Activated naive CD4-positive, alpha-beta T cell treated with anti-CD3 and anti-CD28 coated beads for 36 hours (primary cell): ENCODE measurements around the gene MBD6. TPM values are rescaled to one million over a fixed set of nuclear protein-coding genes. Genes with fewer than 3 reads are reported as not detected.

Source experiments
- CTCF ChIA-PET: fragments of 350-600 bp; sonication (Branson Sonifier 250); formaldehyde crosslinking; loops from one replicate; lab custom pipeline; 2021; ENCODE audit warnings: antibody characterized with exemption; lab: Charles Lee
- DNase-seq: peaks from one replicate; pipeline ENCODE4 v3.0.0-alpha.2; 2020
- H3K27ac Mint-ChIP-seq: one replicate; pipeline ENCODE4 v1.8.0; 2021; ENCODE audit warnings: mild to moderate bottlenecking, mixed read lengths
- H3K27me3 Mint-ChIP-seq: one replicate; pipeline ENCODE4 v1.8.0; 2021; ENCODE audit warnings: low read depth, mixed read lengths
- H3K36me3 Mint-ChIP-seq: one replicate; pipeline ENCODE4 v1.8.0; 2021; ENCODE audit warnings: low read depth, mixed read lengths
- H3K4me1 Mint-ChIP-seq: one replicate; pipeline ENCODE4 v1.8.0; 2021; ENCODE audit warnings: low read depth, mixed read lengths
- H3K4me3 Mint-ChIP-seq: one replicate; pipeline ENCODE4 v1.8.0; 2021; ENCODE audit warnings: mild to moderate bottlenecking, moderate library complexity, mixed read lengths
- H3K9me3 Mint-ChIP-seq: one replicate; pipeline ENCODE4 v1.8.0; 2021; ENCODE audit warnings: mixed read lengths
- intact Hi-C: fragments of 100-400 bp; cut with micrococcal nuclease; formaldehyde crosslinking; loops from one replicate; pipeline ENCODE4 v1.15.1; 2023
- total RNA-seq, 2 experiments: library from RNA; stranded (reverse); gene quantifications; one replicate each; pipeline ENCODE4 v1.2.3, GENCODE V29; 2021

MBD6 gene
- total RNA-seq, 2 experiments from 2014 or later: 43.5 to 45.5 TPM

DNA sequence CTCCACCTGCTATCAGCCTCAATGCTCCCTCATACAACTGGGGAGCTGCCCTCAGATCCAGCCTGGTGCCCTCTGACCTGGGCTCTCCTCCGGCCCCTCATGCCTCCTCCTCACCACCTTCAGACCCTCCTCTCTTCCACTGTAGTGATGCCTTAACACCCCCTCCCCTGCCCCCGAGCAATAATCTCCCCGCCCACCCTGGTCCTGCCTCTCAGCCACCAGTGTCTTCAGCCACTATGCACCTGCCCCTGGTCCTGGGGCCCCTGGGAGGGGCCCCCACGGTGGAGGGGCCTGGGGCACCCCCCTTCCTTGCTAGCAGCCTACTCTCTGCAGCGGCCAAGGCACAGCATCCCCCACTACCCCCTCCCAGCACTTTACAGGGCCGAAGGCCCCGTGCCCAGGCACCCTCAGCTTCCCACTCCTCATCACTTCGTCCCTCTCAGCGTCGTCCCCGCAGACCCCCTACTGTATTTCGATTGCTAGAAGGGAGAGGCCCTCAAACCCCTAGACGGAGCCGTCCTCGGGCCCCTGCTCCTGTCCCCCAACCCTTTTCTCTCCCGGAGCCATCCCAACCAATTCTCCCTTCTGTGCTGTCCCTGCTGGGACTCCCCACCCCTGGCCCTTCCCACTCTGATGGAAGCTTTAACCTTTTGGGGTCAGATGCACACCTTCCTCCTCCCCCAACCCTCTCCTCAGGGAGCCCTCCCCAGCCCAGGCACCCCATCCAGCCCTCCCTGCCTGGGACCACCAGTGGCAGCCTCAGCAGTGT is 3.2 kb downstream of the MBD6 start:
- Mint-ChIP-seq H3K9me3 (no peaks in the 10 kb centered on the region), H3K4me3 (no peak overlapping the region), H3K27ac (no peak overlapping the region), H3K4me1 (peaks cover 40% of the 10 kb centered on the region), H3K36me3 (peaks cover 12% of the 10 kb centered on the region), H3K27me3 (no peaks in the 10 kb centered on the region)
- CTCF ChIA-PET: interaction anchor here (1.3 kb wide), 1 partner anchor 68 kb away, joined by 5 read pairs; no protein-coding TSS in a partner anchor
- no peak for DNase-seq
- intact Hi-C loops: loop anchor here (10.0 kb wide), 1 partner anchor 1191 kb away; the partner anchor contains the start of genes IL23A and PAN2

DNA sequence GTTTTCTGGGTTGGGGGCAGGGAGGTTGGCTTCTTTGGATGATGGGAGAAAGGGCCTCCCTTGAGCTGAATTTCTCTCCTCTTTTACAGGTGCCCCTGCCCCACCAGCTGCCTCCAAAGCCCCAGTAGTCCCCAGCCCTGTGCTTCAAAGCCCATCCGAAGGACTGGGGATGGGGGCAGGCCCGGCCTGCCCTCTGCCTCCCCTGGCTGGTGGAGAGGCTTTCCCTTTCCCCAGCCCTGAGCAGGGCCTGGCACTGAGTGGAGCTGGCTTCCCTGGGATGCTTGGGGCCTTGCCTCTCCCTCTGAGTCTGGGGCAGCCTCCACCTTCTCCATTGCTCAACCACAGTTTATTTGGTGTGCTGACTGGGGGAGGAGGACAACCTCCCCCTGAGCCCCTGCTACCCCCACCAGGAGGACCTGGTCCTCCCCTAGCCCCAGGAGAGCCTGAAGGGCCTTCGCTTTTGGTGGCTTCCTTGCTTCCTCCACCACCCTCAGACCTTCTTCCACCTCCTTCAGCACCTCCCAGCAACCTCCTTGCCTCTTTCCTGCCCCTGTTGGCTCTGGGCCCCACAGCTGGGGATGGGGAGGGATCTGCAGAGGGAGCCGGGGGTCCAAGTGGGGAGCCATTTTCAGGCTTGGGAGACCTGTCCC is 4.0 kb downstream of the MBD6 start:
- no peak for DNase-seq
- no peak overlapping the region for H3K4me3 Mint-ChIP-seq
- H3K27me3 Mint-ChIP-seq: no peaks in the 10 kb centered on the region
- intact Hi-C loops: loop anchor here (10.0 kb wide), 1 partner anchor 1192 kb away; the partner anchor contains the start of genes IL23A and PAN2
- H3K4me1 Mint-ChIP-seq: peaks cover 33% of the 10 kb centered on the region
- CTCF ChIA-PET: interaction anchor here (1.3 kb wide), 1 partner anchor 68 kb away, joined by 5 read pairs; no protein-coding TSS in a partner anchor
- peaks cover 12% of the 10 kb centered on the region for H3K36me3 Mint-ChIP-seq
- H3K9me3 Mint-ChIP-seq: no peaks in the 10 kb centered on the region
- H3K27ac Mint-ChIP-seq: peak overlapping the region; percentile 61

DNA sequence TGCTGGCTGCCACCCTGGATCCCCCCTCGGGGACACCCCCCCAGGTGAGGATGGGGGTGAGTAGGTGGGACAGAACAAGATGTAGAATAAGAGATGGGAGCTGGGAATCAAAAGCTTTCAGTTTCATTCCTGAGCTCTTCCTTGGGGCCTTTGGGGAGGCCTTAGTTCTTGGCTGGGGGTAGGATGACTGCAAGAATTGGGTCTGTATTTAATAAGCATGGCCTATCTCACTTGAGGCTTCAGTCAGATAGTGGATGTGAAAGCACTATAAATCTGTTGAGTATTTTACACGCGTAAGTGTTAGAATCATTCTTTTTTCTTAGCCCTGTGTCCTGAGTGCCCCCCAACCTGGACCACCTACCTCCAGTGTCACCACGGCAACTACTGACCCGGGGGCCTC is 4.6 kb downstream of the MBD6 start:
- CTCF ChIA-PET: interaction anchor here (1.3 kb wide), 1 partner anchor 69 kb away, joined by 5 read pairs; no protein-coding TSS in a partner anchor
- no peaks in the 10 kb centered on the region for H3K27me3 Mint-ChIP-seq
- peak overlapping the region; percentile 61 for H3K27ac Mint-ChIP-seq
- intact Hi-C loops: loop anchor here (10.0 kb wide), 1 partner anchor 1192 kb away; the partner anchor contains the start of genes IL23A and PAN2
- peaks cover 27% of the 10 kb centered on the region for H3K4me1 Mint-ChIP-seq
- H3K4me3 Mint-ChIP-seq: no peak overlapping the region
- no peak for DNase-seq
- H3K9me3 Mint-ChIP-seq: no peaks in the 10 kb centered on the region
- H3K36me3 Mint-ChIP-seq: peaks cover 15% of the 10 kb centered on the region

DNA sequence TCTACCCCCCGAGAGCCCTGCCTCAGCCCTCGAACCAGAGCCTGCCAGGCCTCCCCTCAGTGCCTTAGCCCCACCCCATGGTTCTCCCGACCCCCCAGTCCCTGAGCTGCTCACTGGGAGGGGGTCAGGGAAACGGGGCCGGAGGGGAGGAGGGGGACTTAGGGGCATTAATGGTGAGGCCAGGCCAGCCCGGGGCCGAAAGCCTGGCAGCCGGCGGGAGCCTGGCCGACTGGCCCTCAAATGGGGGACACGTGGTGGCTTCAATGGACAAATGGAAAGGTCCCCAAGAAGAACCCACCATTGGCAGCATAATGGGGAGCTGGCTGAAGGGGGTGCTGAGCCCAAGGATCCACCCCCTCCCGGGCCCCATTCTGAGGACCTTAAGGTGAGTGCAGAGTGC is 5.6 kb downstream of the MBD6 start:
- CTCF ChIA-PET: interaction anchor here (1.0 kb wide), 1 partner anchor 15 kb away, joined by 3 read pairs; no protein-coding TSS in a partner anchor
- Mint-ChIP-seq H3K27ac (no peak overlapping the region), H3K27me3 (no peaks in the 10 kb centered on the region), H3K36me3 (peaks cover 20% of the 10 kb centered on the region), H3K4me3 (no peak overlapping the region), H3K9me3 (no peaks in the 10 kb centered on the region), H3K4me1 (peaks cover 25% of the 10 kb centered on the region)
- DNase-seq: no peak
- intact Hi-C loops: loop anchor here (10.0 kb wide), 1 partner anchor 1193 kb away; the partner anchor contains the start of genes IL23A and PAN2

DNA sequence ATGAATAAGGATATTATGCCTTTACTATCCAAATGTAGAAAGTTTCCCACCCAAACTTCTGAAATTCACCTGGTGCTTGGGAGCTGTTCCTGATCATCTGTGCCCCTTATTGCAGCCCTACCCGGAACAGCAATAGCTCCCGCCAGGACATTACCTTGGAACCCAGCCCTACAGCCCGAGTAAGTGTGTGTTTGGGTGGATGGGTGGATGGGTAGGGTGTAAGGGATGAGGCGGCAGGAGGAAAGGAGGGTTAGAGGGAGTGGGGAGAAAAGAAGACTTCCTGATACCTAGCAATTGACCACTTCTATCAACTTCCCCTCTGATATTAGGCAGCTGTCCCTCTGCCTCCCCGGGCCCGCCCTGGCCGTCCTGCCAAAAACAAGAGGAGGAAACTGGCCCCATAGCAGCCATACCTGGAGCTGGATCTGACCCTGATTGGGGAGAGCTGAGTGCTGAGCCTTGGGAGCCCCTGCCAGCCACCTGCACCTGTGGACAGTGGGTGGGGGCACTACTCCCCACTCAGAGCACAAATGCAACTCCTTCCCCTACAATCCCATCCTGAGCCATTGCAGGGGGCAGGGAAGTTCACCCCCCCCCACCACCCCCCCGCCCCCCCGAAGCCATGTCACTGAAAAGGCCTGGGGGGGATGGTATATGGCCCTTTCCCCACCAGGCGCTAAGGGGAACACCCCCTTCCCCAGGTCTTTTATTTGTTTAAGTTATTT is 6.4 kb downstream of the MBD6 start:
- intact Hi-C loops: loop anchor here (10.0 kb wide), 1 partner anchor 1194 kb away; the partner anchor contains the start of genes IL23A and PAN2
- CTCF ChIA-PET: interaction anchor here (1.0 kb wide), 1 partner anchor 15 kb away, joined by 3 read pairs; no protein-coding TSS in a partner anchor

DNA sequence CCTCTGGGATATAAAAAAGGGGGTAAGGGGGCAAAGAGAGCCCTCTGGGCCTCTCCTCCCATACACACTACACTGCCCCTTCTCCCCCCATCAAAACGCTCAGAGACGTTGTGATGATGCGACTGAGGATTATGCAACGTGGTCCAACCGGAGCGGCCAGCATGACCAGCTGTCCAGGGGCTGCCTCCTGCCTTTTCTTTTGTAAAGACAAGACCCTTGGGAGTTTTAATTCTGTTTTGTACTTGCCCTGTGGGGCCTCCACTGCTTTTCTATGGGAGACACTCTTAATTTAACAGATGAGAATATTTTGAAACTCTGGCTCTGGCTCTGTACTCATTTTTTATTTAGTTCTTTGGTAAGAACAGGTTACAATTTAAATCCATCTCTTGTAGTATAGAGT is 7.2 kb downstream of the MBD6 start:
- H3K4me1 Mint-ChIP-seq: peaks cover 10% of the 10 kb centered on the region
- H3K27me3 Mint-ChIP-seq: no peaks in the 10 kb centered on the region
- H3K4me3 Mint-ChIP-seq: no peak overlapping the region
- DNase-seq: no peak
- no peak overlapping the region for H3K27ac Mint-ChIP-seq
- intact Hi-C loops: loop anchor here (10.0 kb wide), 1 partner anchor 1195 kb away; the partner anchor contains the start of genes IL23A and PAN2
- H3K36me3 Mint-ChIP-seq: peaks cover 29% of the 10 kb centered on the region
- H3K9me3 Mint-ChIP-seq: no peaks in the 10 kb centered on the region
- CTCF ChIA-PET: no interaction called here

More for the DNA sequence above, 6.4 kb downstream of the MBD6 start:
- Mint-ChIP-seq H3K9me3 (no peaks in the 10 kb centered on the region), H3K4me3 (no peak overlapping the region), H3K27ac (no peak overlapping the region), H3K36me3 (peaks cover 25% of the 10 kb centered on the region), H3K4me1 (peaks cover 17% of the 10 kb centered on the region), H3K27me3 (no peaks in the 10 kb centered on the region)
- no peak for DNase-seq

DNA sequence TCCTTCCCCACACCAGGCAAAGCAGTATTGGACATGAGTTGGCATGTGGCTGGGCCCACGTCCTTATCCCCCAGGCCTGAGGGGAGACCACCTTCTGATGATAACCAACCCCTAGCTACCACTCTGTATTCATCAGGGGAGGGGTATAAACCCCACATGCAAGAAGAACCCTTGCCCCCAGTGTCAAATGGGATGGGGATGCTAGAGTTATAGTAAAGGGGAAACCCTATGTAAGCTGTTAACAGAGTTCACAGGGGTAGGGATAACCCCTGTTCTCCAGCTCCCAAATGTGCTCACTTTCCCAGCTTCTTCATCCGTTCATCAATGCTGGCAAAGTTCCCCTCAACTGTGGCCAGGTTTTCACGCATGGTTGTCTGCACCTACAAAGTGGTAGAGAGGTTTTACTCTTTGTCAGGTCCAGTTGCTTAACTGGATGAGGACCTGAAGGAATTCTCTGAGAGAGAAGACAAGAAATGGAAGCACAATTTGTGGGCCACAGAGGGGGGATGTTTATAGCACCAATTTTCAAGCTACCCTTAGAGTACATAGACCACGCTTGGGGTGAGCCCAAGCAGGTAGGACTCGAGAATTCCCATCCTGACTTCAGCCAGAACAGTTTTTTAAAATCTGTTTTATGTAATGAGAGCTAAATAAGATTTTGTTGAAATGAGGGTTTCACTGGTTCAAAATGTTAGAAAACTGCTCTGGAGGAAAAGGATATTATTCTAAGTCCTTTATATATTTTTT is 7.9 kb downstream of the MBD6 start:
- no peak overlapping the region for H3K4me3 Mint-ChIP-seq

DNA sequence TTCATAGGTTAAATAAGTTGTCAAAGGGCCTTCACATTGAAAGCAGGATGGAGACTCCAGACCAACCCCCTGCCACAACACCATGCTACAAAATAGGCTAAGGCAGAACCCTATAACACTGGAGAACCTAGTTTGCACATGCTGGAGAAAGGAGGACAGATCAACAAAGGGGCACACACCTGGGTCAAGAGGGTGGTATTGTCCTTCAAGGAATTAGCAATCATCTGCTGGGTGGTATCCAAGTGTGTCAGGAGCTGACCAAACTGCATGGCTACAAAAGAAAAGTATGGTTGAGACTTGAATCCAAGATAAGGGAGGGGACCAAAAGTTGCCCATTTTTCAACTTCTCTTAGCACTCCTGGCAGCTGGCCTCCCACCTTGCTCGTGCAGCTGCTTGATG is 9.2 kb downstream of the MBD6 start:
- intact Hi-C loops: no loop called here
- CTCF ChIA-PET: interaction anchor here (0.8 to 1.4 kb wide), 2 partner anchors 51 to 57 kb away, joined by 3 to 5 read pairs; no protein-coding TSS in a partner anchor
- Mint-ChIP-seq H3K36me3 (peaks cover 25% of the 10 kb centered on the region), H3K9me3 (no peaks in the 10 kb centered on the region), H3K4me1 (peaks cover 1% of the 10 kb centered on the region), H3K4me3 (no peak overlapping the region), H3K27ac (no peak overlapping the region), H3K27me3 (no peaks in the 10 kb centered on the region)
- no peak for DNase-seq

More for the DNA sequence above, 7.9 kb downstream of the MBD6 start:
- H3K27ac Mint-ChIP-seq: no peak overlapping the region
- H3K36me3 Mint-ChIP-seq: peaks cover 27% of the 10 kb centered on the region
- intact Hi-C loops: no loop called here
- DNase-seq: no peak
- no peaks in the 10 kb centered on the region for H3K9me3 Mint-ChIP-seq
- H3K4me1 Mint-ChIP-seq: peaks cover 5% of the 10 kb centered on the region
- no peaks in the 10 kb centered on the region for H3K27me3 Mint-ChIP-seq
- CTCF ChIA-PET: no interaction called here

DNA sequence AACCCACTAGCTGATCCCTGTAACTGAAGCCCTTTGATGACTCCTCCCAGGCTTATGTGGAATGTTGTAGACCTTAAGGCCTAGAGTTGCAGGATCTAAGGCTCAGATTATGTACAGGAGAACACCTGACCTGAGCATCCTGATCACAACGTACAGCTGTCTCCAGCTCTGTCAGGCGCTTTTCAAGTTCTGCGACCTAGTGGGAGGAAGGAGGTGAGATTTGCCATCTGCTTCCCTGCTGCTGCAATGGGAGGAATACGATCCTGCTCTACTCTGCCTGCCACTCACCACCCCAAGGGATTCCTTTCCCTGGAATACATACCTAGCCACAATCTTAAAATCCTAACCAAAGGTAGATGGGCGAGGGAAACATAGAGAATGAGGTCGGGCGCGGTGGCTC is 10.5 kb downstream of the MBD6 start:
- H3K36me3 Mint-ChIP-seq: peaks cover 25% of the 10 kb centered on the region
- no peak for DNase-seq
- no peaks in the 10 kb centered on the region for H3K9me3 Mint-ChIP-seq
- CTCF ChIA-PET: interaction anchor here (0.6 to 1.4 kb wide), 3 partner anchors 49 to 71 kb away, joined by 3 to 5 read pairs (median 3); no protein-coding TSS in a partner anchor
- H3K4me1 Mint-ChIP-seq: no peaks in the 10 kb centered on the region
- intact Hi-C loops: no loop called here
- no peak overlapping the region for H3K4me3 Mint-ChIP-seq
- H3K27ac Mint-ChIP-seq: peak overlapping the region; percentile 10
- H3K27me3 Mint-ChIP-seq: no peaks in the 10 kb centered on the region

DNA sequence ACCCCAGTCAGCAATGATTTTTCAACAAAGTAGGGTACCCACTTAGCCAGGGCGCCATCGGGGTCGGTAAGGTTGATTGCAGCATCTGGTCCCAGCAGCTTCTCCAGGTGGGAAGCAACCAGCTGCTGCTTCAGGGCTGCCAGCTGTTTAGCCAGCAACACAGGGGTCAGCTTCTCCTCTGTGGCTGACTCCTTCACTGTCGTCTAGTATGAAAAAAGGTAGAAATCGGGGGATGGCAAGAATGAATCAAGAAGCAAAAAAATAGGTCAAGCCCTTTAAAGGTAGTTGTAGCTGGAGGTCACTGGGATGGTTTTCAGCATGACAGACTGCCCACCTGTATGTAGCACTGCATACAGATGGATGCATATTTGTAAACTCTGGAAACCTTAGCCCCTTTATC is 11.6 kb downstream of the MBD6 start:
- H3K9me3 Mint-ChIP-seq: no peaks in the 10 kb centered on the region
- peaks cover 23% of the 10 kb centered on the region for H3K36me3 Mint-ChIP-seq
- DNase-seq: no peak
- H3K4me1 Mint-ChIP-seq: no peaks in the 10 kb centered on the region
- CTCF ChIA-PET: interaction anchor here (1.3 kb wide), 1 partner anchor 10 kb away, joined by 3 read pairs; no protein-coding TSS in a partner anchor
- peak overlapping the region; percentile 22 for H3K27ac Mint-ChIP-seq
- no peak overlapping the region for H3K4me3 Mint-ChIP-seq
- intact Hi-C loops: no loop called here
- H3K27me3 Mint-ChIP-seq: no peaks in the 10 kb centered on the region

DNA sequence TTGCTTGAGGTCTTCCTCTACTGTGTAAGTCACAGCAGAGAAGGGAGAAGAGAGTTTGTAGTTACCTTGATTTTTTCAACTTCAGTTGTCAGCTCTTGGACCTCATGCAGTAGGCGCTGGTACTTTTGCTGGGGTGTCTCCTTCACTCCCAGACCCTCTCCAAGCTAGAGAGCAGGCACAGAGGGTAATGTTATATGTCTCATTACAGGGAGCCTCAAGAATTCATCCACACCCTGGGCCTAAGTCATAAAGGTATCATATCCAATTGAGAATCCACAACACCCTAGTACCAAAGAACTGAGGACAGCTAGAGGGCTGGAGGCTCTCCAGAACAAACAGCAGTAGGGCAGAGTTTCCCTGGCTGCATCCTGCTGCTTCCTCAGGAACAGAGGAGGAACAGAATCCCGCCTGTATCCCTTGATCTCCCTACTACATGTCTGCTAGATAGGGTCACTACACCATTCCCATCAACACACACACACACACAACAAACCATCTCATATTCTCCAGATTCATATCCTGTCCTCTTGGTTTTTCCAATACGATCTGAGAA is 12.4 kb downstream of the MBD6 start:
- no peaks in the 10 kb centered on the region for H3K27me3 Mint-ChIP-seq
- no peak overlapping the region for H3K4me3 Mint-ChIP-seq
- intact Hi-C loops: no loop called here
- H3K9me3 Mint-ChIP-seq: no peaks in the 10 kb centered on the region
- peaks cover 17% of the 10 kb centered on the region for H3K36me3 Mint-ChIP-seq
- no peaks in the 10 kb centered on the region for H3K4me1 Mint-ChIP-seq
- no peak overlapping the region for H3K27ac Mint-ChIP-seq
- CTCF ChIA-PET: interaction anchor here (1.2 kb wide), 1 partner anchor 43 kb away, joined by 3 read pairs; no protein-coding TSS in a partner anchor
- DNase-seq: no peak
